ENCODE data around the gene HSD17B11. TPM values are rescaled to one million over a fixed set of nuclear protein-coding genes. Genes with fewer than 3 reads are reported as not detected.
A peak's percentile ranks its signal among the peaks of the same experiment; 100 is the strongest.
"Not testable (repeated sequence)": the region's sequence is repeated elsewhere in the genome, so short reads cannot be mapped to it uniquely, and the experiment has no call there.

HSD17B11 gene
- total RNA-seq, 1 donor from 2014 or later, result 13.1 TPM

- DNase-seq (no peak), ATAC-seq (ENCODE audit: poor library complexity) (no peak)
- intact Hi-C loops (cut with DNase I), result no loop called here
Measured at GRCh38 chr4:87326460-87326859, 64.5 kb downstream of the HSD17B11 start.

GRCh38 chr4:87322754-87323153 is 68.2 kb downstream of the HSD17B11 start, which contains the start of gene HSD17B13:
HSD17B13 (minus strand) TSS chr4:87322882; CDS start chr4:87322841, 41 bp downstream.
- ATAC-seq (ENCODE audit: poor library complexity) (no peak), DNase-seq (no peak)
- intact Hi-C loops (cut with DNase I), result no loop called here

- DNase-seq, result no peak
- intact Hi-C loops (cut with DNase I), result no loop called here
- ATAC-seq (ENCODE audit: poor library complexity), result no peak
Measured at GRCh38 chr4:87321888-87322287, 69.1 kb downstream of the HSD17B11 start.

GRCh38 chr4:87317527-87317926 is 73.5 kb downstream of the HSD17B11 start:
- intact Hi-C loops (cut with DNase I), result no loop called here
- DNase-seq (no peak), ATAC-seq (ENCODE audit: poor library complexity) (no peak)

- ATAC-seq (ENCODE audit: poor library complexity) (no peak), DNase-seq (no peak)
- intact Hi-C loops (cut with DNase I), result no loop called here
Measured at GRCh38 chr4:87316961-87317360, 74.0 kb downstream of the HSD17B11 start.

GRCh38 chr4:87315000-87315399 is 76.0 kb downstream of the HSD17B11 start:
- DNase-seq; intact Hi-C loops (cut with DNase I); ATAC-seq (ENCODE audit: poor library complexity): not testable (repeated sequence)

- no peak for ATAC-seq (ENCODE audit: poor library complexity)
Measured at GRCh38 chr4:87313756-87314155, 77.2 kb downstream of the HSD17B11 start.

GRCh38 chr4:87311684-87312083 is 79.3 kb downstream of the HSD17B11 start:
- intact Hi-C loops (cut with DNase I), result no loop called here
- DNase-seq (no peak), ATAC-seq (ENCODE audit: poor library complexity) (no peak)

More at GRCh38 chr4:87313756-87314155, 77.2 kb downstream of the HSD17B11 start:
- no peak for DNase-seq
- intact Hi-C loops (cut with DNase I), result no loop called here

GRCh38 chr4:87310691-87311335 is 80.2 kb downstream of the HSD17B11 start:
- ATAC-seq (ENCODE audit: poor library complexity) (no peak), DNase-seq (no peak)
- intact Hi-C loops (cut with DNase I), result no loop called here

GRCh38 chr4:87309625-87310024 is 81.4 kb downstream of the HSD17B11 start:
- intact Hi-C loops (cut with DNase I), result no loop called here
- DNase-seq, result no peak
- ATAC-seq (ENCODE audit: poor library complexity), result peak; percentile 36

- intact Hi-C loops (cut with DNase I), result no loop called here
- DNase-seq, result no peak
- ATAC-seq (ENCODE audit: poor library complexity), result no peak
Measured at GRCh38 chr4:87306056-87306455, 84.9 kb downstream of the HSD17B11 start.

GRCh38 chr4:87305562-87305961 is 85.4 kb downstream of the HSD17B11 start:
- DNase-seq (no peak), ATAC-seq (ENCODE audit: poor library complexity) (no peak)
- intact Hi-C loops (cut with DNase I), result no loop called here

- ATAC-seq (ENCODE audit: poor library complexity) (no peak), DNase-seq (no peak)
- intact Hi-C loops (cut with DNase I), result no loop called here
Measured at GRCh38 chr4:87304745-87305432, 86.1 kb downstream of the HSD17B11 start.

GRCh38 chr4:87299898-87300297 is 91.1 kb downstream of the HSD17B11 start:
- ATAC-seq (ENCODE audit: poor library complexity) (no peak), DNase-seq (no peak)
- intact Hi-C loops (cut with DNase I), result no loop called here

- intact Hi-C loops (cut with DNase I), result no loop called here
- ATAC-seq (ENCODE audit: poor library complexity), result no peak
- no peak for DNase-seq
Measured at GRCh38 chr4:87298362-87298761, 92.6 kb downstream of the HSD17B11 start.

- intact Hi-C loops (cut with DNase I); DNase-seq; ATAC-seq (ENCODE audit: poor library complexity): not testable (repeated sequence)
Measured at GRCh38 chr4:87294911-87295310, 96.1 kb downstream of the HSD17B11 start.

- ATAC-seq (ENCODE audit: poor library complexity); DNase-seq; intact Hi-C loops (cut with DNase I): not testable (repeated sequence)
Measured at GRCh38 chr4:87293889-87294288, 97.1 kb downstream of the HSD17B11 start.

- intact Hi-C loops (cut with DNase I), result no loop called here
- no peak for ATAC-seq (ENCODE audit: poor library complexity)
- no peak for DNase-seq
Measured at GRCh38 chr4:87286970-87287369, 104.0 kb downstream of the HSD17B11 start.

Data from Right ventricle myocardium superior (tissue), 1 donor.